ENCODE data around the gene SDHD.

DNA sequence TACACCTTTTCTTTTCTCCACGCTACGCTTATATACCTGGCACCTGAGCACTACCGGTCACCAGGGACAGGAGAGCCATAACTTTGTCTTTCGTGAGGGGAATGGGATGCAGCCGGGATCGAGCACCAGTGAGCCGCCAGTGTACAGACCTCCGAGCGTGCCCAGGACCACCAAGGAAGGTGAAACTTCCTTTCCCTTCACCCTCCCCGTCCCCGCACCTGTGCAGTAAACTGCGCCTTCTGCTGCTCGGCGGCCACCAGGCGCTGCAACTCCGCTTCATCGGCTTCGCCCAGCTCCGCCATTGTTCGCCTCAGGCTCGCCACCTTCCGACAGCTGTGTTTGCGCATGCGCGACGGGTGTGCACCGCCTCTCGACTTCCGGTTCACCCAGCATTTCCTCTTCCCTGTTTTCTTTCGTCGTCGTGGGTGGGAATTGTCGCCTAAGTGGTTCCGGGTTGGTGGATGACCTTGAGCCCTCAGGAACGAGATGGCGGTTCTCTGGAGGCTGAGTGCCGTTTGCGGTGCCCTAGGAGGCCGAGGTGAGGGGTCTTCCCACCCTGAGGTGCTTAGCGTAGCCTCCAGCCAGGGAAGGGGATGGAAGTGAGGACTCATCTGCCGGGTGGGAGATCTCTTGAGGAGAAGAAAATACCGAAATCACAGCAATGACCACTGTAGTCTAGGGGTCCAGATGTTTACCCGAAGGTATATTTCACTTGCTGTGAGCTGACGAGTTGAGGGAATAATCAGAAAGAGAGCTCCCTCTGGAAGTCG, at the start of gene SDHD, which contains the start of gene TIMM8B:
- TF ChIP-seq CTBP1 (IDR thresholded peaks at IDR 0.05; ENCODE audit: borderline replicate concordance), result no peak
- no peak; the same call in 1 of the 2 replicates for TF ChIP-seq HDGF (IDR thresholded peaks at IDR 0.05; ENCODE audit: borderline replicate concordance)
- no peak for TF ChIP-seq ZNF384 (IDR thresholded peaks at IDR 0.05)
- no peak for TF ChIP-seq SP1 (IDR thresholded peaks at IDR 0.05)
- TF ChIP-seq ARNT (IDR thresholded peaks at IDR 0.05), result no peak
- peak; percentile 87 for TF ChIP-seq FOXK2 (IDR thresholded peaks at IDR 0.05)
- no peak for TF ChIP-seq FOXA1 (IDR thresholded peaks at IDR 0.05)
- no peak for TF ChIP-seq TARDBP (IDR thresholded peaks at IDR 0.05)
- TF ChIP-seq L3MBTL2 (conservative IDR thresholded peaks at IDR 0.05), result peak; percentile 62
- TF ChIP-seq, protein P1, sequence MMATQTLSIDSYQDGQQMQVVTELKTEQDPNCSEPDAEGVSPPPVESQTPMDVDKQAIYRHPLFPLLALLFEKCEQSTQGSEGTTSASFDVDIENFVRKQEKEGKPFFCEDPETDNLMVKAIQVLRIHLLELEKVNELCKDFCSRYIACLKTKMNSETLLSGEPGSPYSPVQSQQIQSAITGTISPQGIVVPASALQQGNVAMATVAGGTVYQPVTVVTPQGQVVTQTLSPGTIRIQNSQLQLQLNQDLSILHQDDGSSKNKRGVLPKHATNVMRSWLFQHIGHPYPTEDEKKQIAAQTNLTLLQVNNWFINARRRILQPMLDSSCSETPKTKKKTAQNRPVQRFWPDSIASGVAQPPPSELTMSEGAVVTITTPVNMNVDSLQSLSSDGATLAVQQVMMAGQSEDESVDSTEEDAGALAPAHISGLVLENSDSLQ (IDR thresholded peaks at IDR 0.05), result no peak
- peak; percentile 92 for TF ChIP-seq ELF4 (IDR thresholded peaks at IDR 0.05)
